PFSK-1 (cell line): ENCODE results near the gene GABRP. TPM values are rescaled to one million over a fixed set of nuclear protein-coding genes. Genes with fewer than 3 reads are reported as not detected.

Experiments used
- FOXP2 ChIP-seq: optimal IDR thresholded peaks from 2 replicates; pipeline ENCODE3; 2011; ENCODE audit warnings: borderline replicate concordance, control low read depth, inconsistent platforms; ENCODE audit not compliant: insufficient read depth; ENCODE audit errors: extremely low read length, extremely low read depth
- POLR2AphosphoS5 ChIP-seq: IDR thresholded peaks from 2 replicates; pipeline ENCODE4 v1.6.1; 2012; ENCODE audit warnings: low read depth, mild to moderate bottlenecking, control low read depth, low read length, moderate library complexity
- SIN3A ChIP-seq: IDR thresholded peaks from 2 replicates; pipeline ENCODE4 v1.6.1; 2012; ENCODE audit warnings: mild to moderate bottlenecking, low read length, moderate library complexity, borderline replicate concordance; ENCODE audit not compliant: insufficient read depth
- TAF1 ChIP-seq: IDR thresholded peaks from 2 replicates; pipeline ENCODE4 v1.6.1; 2012; ENCODE audit warnings: low read length, control low read depth, borderline replicate concordance; ENCODE audit not compliant: insufficient read depth
- polyA plus RNA-seq: library from polyadenylated mRNA; unstranded; fragments of >200 nt; gene quantifications from one replicate; pipeline ENCODE4 v1.2.1, GENCODE V29; 2012; ENCODE audit warnings: low read depth, missing spikeins; ENCODE audit not compliant: insufficient read length
- TF ChIP-seq, protein P1 (sequence below), 2 experiments: IDR thresholded peaks; 2 replicates each; pipeline versions ENCODE4 v1.6.1 to v1.8.0; 2011 to 2012; ENCODE audit warnings: low read depth in 2 of 2, low read length in 2 of 2, control low read depth in 1 of 2, inconsistent platforms in 1 of 2, mild to moderate bottlenecking in 1 of 2, moderate library complexity in 1 of 2; ENCODE audit not compliant: insufficient read depth in 1 of 2

GABRP gene, protein sequence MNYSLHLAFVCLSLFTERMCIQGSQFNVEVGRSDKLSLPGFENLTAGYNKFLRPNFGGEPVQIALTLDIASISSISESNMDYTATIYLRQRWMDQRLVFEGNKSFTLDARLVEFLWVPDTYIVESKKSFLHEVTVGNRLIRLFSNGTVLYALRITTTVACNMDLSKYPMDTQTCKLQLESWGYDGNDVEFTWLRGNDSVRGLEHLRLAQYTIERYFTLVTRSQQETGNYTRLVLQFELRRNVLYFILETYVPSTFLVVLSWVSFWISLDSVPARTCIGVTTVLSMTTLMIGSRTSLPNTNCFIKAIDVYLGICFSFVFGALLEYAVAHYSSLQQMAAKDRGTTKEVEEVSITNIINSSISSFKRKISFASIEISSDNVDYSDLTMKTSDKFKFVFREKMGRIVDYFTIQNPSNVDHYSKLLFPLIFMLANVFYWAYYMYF
- not detected for polyA plus RNA-seq

GRCh38 chr5:170783498-170784247 lies at the start of gene GABRP:
Gene GABRP (plus strand): TSS chr5:170783725. CDS start chr5:170788616, 4,891 bp downstream.
- TF ChIP-seq POLR2AphosphoS5 (no peak), FOXP2 (no peak), TAF1 (no peak)

- TF ChIP-seq SIN3A, result no peak
Observed at GRCh38 chr5:170736966-170737365, 46.6 kb upstream of the GABRP start.

- no peak for TF ChIP-seq SIN3A
- TF ChIP-seq FOXP2, result no peak
- TF ChIP-seq POLR2AphosphoS5, result no peak
- TF ChIP-seq, protein P1, sequence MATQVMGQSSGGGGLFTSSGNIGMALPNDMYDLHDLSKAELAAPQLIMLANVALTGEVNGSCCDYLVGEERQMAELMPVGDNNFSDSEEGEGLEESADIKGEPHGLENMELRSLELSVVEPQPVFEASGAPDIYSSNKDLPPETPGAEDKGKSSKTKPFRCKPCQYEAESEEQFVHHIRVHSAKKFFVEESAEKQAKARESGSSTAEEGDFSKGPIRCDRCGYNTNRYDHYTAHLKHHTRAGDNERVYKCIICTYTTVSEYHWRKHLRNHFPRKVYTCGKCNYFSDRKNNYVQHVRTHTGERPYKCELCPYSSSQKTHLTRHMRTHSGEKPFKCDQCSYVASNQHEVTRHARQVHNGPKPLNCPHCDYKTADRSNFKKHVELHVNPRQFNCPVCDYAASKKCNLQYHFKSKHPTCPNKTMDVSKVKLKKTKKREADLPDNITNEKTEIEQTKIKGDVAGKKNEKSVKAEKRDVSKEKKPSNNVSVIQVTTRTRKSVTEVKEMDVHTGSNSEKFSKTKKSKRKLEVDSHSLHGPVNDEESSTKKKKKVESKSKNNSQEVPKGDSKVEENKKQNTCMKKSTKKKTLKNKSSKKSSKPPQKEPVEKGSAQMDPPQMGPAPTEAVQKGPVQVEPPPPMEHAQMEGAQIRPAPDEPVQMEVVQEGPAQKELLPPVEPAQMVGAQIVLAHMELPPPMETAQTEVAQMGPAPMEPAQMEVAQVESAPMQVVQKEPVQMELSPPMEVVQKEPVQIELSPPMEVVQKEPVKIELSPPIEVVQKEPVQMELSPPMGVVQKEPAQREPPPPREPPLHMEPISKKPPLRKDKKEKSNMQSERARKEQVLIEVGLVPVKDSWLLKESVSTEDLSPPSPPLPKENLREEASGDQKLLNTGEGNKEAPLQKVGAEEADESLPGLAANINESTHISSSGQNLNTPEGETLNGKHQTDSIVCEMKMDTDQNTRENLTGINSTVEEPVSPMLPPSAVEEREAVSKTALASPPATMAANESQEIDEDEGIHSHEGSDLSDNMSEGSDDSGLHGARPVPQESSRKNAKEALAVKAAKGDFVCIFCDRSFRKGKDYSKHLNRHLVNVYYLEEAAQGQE (IDR thresholded peaks at IDR 0.05; ENCODE audit: insufficient read depth in 1 of 2, low read depth in 2 of 2, low read length in 2 of 2), result no peak
Observed at GRCh38 chr5:170737591-170737990, 45.9 kb upstream of the GABRP start.

DNA sequence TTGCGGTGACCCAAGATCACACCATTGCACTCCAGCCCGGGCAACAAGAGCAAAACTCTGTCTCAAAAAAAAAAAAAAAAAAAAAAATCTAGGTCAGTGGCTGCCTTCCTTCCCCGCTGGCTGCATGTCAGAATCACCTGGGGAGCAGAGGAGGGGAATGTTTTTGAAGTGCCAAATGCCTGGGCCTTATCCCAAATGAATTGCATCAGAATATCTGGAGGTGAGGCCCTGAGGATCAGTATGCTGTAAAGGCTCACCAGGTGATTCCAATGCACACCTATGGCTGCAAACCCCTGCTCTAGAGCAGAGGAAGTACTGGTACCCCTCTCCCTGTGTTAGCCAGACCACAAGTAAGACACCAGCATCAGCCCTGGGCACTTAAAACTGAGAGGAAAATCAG lies 44.7 kb upstream of the GABRP start:
- TF ChIP-seq, protein P1 (IDR thresholded peaks at IDR 0.05; ENCODE audit: insufficient read depth in 1 of 2, low read depth in 2 of 2, low read length in 2 of 2), result no peak
- TF ChIP-seq FOXP2, result no peak
- TF ChIP-seq POLR2AphosphoS5, result no peak
- TF ChIP-seq SIN3A, result no peak

- TF ChIP-seq, protein P1 (IDR thresholded peaks at IDR 0.05; ENCODE audit: insufficient read depth in 1 of 2, low read depth in 2 of 2, low read length in 2 of 2), result no peak
- TF ChIP-seq FOXP2, result no peak
- no peak for TF ChIP-seq TAF1
- TF ChIP-seq SIN3A, result no peak
- no peak for TF ChIP-seq POLR2AphosphoS5
Observed at GRCh38 chr5:170739446-170739845, 44.1 kb upstream of the GABRP start.

GRCh38 chr5:170740551-170741205 lies 42.8 kb upstream of the GABRP start:
- TF ChIP-seq TAF1 (no peak), FOXP2 (no peak), POLR2AphosphoS5 (no peak), SIN3A (no peak)
- TF ChIP-seq, protein P1 (IDR thresholded peaks at IDR 0.05; ENCODE audit: insufficient read depth in 1 of 2, low read depth in 2 of 2, low read length in 2 of 2), result no peak
